IPS DF 19.7 (cell line): ENCODE data around the gene MAGI1.
"Not testable (repeated sequence)": the region's sequence is repeated elsewhere in the genome, so short reads cannot be mapped to it uniquely, and the experiment has no call there.

Source experiments
- DNase-seq: peaks from one replicate; pipeline ENCODE4 v3.0.0-alpha.2; 2013; ENCODE audit warnings: low read depth, low spot score

The MAGI1 gene

GRCh38 chr3:66038726-66039589, at the start of gene MAGI1:
TSS of gene MAGI1 (minus strand) at chr3:66038918. CDS start at chr3:66038308, 610 bp downstream.
- DNase-seq: peak; percentile 89

- DNase-seq: no peak
Observed at GRCh38 chr3:66083784-66084213, 45.1 kb upstream of the MAGI1 start.

GRCh38 chr3:66083096-66083678, 44.5 kb upstream of the MAGI1 start:
- no peak for DNase-seq

GRCh38 chr3:66082679-66083078, 44.0 kb upstream of the MAGI1 start:
- DNase-seq: no peak

- DNase-seq: no peak
Observed at GRCh38 chr3:66080167-66080566, 41.4 kb upstream of the MAGI1 start.

- no peak for DNase-seq
Observed at GRCh38 chr3:66077973-66078372, 39.3 kb upstream of the MAGI1 start.

GRCh38 chr3:66076861-66077470, 38.2 kb upstream of the MAGI1 start:
- no peak for DNase-seq

- no peak for DNase-seq
Observed at GRCh38 chr3:66075281-66075680, 36.6 kb upstream of the MAGI1 start.

- no peak for DNase-seq
Observed at GRCh38 chr3:66073464-66074141, 34.9 kb upstream of the MAGI1 start.

- DNase-seq: no peak
Observed at GRCh38 chr3:66068255-66068654, 29.5 kb upstream of the MAGI1 start.

GRCh38 chr3:66066963-66067617, 28.4 kb upstream of the MAGI1 start:
- DNase-seq: no peak

- DNase-seq: no peak
Observed at GRCh38 chr3:66055289-66055688, 16.6 kb upstream of the MAGI1 start.

GRCh38 chr3:66053550-66054094, 14.9 kb upstream of the MAGI1 start:
- no peak for DNase-seq

- no peak for DNase-seq
Observed at GRCh38 chr3:66052721-66053549, 14.2 kb upstream of the MAGI1 start.

GRCh38 chr3:66050821-66051220, 12.1 kb upstream of the MAGI1 start:
- DNase-seq: no peak

- DNase-seq: no peak
Observed at GRCh38 chr3:66048051-66048395, 9.3 kb upstream of the MAGI1 start.

GRCh38 chr3:66047311-66048050, 8.8 kb upstream of the MAGI1 start:
- DNase-seq: no peak

GRCh38 chr3:66046321-66046720, 7.6 kb upstream of the MAGI1 start:
- not testable (repeated sequence) for DNase-seq

- no peak for DNase-seq
Observed at GRCh38 chr3:66041828-66042227, 3.1 kb upstream of the MAGI1 start.

GRCh38 chr3:66041116-66041515, 2.4 kb upstream of the MAGI1 start:
- DNase-seq: no peak
